ENCODE measurements around the gene IKZF1.
"Not testable (repeated sequence)": the region's sequence is repeated elsewhere in the genome, so short reads cannot be mapped to it uniquely, and the experiment has no call there.

The IKZF1 gene

DNA sequence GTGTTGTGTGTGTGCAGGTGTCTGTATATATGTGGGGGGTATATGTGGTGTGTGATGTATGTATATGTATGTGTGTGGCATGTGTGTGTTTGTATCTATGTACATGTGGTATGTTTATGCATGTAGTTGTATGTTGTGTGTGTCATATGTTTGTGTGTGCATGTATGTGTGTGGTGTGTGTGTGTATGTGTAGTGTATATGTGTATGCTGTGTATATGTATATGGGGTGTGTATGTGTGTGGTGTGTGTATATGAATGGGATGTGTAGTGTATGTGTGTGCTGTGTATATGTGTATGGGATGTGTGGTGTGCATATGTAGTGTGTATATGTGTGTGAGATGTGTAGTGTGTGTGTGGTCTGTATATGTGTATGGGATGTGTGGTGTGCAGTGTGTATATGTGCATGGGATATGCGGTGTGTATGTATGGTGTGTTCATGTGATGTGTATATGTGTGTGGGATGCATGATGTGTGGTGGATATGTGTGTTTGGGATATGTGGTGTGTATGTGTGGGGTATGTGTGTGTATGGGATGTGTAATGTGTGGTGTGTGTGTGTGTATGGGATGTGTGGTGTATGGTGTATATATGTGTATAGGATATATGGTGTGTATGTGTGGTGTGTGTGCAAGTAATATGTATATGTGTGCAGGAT, 30.0 kb downstream of the IKZF1 start:
- no peak for DNase-seq (ENCODE audit: low spot score)

GRCh38 chr7:50335230-50335794, 30.8 kb downstream of the IKZF1 start:
- DNase-seq (ENCODE audit: low spot score): no peak

- DNase-seq (ENCODE audit: low spot score): no peak
Observed at GRCh38 chr7:50335795-50336754, 31.6 kb downstream of the IKZF1 start.

DNA sequence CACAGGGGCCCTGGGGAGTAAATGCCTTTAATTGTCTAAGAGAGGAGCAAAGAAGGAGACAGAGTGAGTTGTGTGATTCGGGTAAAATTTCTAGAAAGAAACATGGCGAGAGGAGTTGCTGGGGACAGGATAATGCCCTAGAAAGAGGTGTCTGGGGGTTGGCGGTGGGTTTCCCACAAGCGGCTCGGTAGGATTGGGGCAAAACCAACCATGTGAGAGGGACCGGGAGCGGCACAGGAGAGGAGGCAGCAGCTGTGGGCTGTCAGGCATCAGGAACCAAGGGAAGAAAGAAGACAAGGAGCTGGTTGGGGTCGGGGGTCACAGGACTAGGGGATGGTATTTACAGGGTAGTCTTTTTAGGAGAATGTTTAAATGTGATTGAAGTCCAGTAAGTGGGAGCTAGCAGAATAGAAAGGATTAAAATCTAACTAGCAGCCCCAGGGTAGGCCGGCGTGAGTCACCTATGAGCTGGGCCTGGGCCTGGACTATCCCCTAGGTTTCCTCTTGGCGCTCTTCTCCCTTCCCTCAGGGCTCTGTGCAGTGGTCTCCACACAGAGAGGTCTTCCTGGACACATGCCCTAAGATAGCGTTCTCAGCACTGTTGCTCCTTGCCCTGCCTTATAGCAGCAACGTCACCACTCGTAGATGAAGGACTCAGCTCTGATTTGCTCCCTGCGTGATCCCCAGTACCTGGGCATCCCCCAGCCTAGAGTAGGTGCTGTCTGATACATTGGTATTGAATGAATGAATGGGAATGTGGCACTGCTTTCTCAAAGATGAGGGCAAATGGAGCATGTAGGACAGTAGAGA, 32.6 kb downstream of the IKZF1 start:
- no peak for DNase-seq (ENCODE audit: low spot score)

GRCh38 chr7:50339472-50339871, 35.0 kb downstream of the IKZF1 start:
- DNase-seq (ENCODE audit: low spot score): not testable (repeated sequence)

DNA sequence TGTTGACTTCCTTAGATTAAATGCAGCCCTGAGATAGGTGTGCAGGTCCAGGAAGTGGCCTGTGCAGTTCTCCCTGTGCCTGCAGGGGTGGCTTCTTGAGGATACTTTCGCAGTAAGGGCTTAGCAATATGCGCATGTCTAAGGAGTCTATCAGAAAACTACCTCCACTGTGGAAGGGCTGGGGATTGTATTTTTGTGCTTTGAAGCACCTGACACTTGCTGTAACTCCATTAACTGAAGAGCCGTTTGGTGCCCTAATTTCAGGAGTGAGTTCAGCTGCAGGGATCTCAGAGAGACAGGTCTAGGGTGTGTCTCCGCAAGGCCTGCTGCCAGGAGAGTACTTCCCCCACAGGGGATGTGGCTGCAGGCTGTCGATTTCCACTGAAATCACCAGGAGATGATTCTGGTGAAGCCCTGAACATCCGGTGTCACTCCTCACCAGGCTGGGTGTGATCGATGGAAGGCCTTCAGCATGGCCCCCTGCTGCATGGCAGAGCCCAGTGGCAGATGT, 35.5 kb downstream of the IKZF1 start:
- no peak for DNase-seq (ENCODE audit: low spot score)

GRCh38 chr7:50341724-50342123, 37.2 kb downstream of the IKZF1 start:
- no peak for DNase-seq (ENCODE audit: low spot score)

GRCh38 chr7:50342616-50343114, 38.1 kb downstream of the IKZF1 start:
- no peak for DNase-seq (ENCODE audit: low spot score)

DNA sequence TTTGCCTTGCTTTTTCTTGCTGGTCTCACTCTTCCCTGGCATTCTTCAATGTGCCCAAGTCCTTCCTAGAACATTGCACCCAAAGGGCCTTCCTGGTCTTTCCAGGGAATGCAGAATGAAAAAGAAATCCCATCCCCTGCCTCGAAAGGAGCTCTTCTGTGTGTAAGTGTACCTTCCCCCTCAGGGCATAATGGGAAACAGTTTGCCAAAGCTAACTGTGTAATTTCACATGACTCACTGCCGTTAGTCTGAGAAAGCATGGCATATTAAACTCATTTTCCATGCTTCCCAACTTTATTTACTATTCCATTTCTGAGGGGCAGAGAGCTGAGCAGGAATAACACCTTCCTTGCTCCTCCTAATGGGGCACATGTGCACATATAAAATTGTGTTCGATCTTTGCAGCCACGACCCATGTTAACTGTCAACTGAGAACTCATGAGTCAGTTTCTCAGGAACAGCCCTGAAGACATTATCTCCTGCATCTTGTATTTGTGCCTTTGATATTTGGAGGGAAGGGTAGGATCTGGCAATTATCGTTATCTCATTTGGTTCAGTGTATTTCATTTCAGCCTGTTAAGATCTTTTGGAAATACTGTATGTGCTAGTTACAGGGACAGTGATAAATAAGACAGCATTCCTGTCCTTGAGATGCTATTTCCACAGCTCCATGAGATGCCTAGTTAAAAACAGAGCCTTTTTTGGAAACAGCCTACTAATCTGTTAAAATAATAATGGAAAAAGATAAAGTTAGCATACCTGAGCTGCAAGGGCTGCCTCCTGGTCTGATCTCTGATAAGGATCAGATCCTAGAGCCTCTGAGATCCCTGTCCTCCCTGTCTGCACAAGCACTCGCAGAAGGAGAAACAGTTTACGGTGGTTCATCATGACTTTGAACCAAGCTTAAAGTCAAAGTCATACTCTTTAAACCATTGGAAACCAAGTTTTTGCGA, 42.3 kb downstream of the IKZF1 start:
- DNase-seq (ENCODE audit: low spot score): no peak

- no peak for DNase-seq (ENCODE audit: low spot score)
Observed at GRCh38 chr7:50347693-50348092, 43.2 kb downstream of the IKZF1 start.

DNA sequence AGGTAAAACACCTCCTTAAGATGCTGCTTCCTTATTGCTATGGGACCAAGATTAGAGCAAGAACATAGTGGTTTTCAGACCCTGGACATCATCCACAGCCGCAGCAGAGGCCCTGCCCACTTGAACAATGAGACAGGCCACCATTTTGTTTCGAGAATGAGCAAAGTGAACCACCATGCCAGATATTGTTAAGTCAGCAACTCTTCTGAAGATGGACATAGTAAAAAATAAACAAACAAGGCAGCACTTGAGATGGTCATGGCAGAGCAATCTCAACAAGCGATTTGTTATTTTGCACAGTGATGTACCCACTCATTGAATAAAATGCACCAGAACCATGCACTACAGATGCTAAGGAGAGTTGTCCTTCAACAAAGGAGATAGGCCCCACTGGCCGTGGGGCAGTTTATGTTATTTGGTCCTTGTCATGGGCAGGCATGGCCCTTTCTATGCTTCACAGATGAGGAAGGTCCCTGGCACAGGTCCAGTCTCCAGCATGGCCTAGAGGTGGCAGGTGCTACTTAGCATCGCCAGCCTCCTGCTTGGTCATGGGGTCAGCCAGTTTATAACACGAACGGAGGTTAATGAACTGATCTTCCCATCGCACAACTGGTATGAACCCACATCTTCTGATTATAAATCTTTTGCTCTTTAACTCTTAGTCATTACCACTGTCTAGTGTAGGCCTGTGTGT, 44.1 kb downstream of the IKZF1 start:
- DNase-seq (ENCODE audit: low spot score): no peak

- DNase-seq (ENCODE audit: low spot score): no peak
Observed at GRCh38 chr7:50349399-50349798, 44.9 kb downstream of the IKZF1 start.

- DNase-seq (ENCODE audit: low spot score): no peak
Observed at GRCh38 chr7:50349963-50350944, 45.7 kb downstream of the IKZF1 start.

DNA sequence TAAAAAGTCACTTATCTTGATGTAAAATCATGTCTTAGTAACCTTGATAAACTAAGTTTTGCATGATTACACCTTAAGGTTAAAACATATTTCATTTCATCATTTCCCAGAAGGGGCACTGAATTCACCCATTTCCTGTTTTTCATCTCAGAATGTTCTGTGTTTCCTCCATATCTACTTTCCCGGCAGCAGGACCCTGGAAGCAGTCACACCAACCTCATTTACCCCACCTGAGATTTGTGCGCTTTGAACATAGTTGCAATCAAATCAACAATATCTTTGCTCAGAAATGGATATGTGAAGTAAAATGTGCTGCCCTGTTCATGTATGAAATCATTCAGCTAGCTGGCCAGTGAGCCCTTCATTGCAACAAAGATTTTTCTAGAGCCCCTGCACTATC, 46.8 kb downstream of the IKZF1 start:
- DNase-seq (ENCODE audit: low spot score): no peak

DNA sequence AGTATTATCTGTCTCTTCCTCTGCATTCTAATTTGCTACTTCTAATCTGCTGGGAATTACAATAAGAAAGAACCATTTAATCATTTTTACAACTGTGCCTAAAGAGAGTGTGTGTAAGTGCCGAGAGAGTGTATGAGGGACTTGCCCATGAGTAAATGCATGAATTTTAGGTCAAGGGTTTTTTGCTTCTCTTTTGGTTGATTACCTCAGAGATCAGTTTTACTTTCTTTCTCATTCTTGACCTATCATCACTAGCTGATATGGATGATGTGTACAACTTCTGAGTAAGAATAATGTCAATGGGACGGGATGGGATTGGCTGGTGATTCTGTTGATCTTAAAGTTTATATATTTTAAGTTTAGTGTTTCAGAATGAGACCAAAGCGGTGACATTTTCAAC, 47.8 kb downstream of the IKZF1 start:
- no peak for DNase-seq (ENCODE audit: low spot score)

DNA sequence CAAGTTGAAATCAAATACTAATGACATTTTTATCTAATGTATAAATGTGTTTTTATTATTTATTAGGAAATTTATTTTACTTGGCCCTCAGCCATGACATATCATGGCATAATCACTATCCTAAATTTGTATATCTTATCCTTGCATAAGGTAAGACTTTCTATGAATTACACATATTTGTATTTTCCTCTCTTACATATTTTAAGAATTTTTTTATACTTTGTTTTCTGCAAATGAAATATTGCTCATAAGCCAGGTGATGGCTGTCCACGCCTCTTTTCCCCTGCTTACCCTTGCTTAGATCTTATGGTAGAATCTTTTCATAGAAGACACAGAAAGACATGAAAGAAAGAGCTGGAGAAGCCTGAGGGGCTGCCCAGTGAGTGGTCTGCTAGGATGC, 48.2 kb downstream of the IKZF1 start:
- no peak for DNase-seq (ENCODE audit: low spot score)

- no peak for DNase-seq (ENCODE audit: low spot score)
Observed at GRCh38 chr7:50353201-50353600, 48.7 kb downstream of the IKZF1 start.

DNA sequence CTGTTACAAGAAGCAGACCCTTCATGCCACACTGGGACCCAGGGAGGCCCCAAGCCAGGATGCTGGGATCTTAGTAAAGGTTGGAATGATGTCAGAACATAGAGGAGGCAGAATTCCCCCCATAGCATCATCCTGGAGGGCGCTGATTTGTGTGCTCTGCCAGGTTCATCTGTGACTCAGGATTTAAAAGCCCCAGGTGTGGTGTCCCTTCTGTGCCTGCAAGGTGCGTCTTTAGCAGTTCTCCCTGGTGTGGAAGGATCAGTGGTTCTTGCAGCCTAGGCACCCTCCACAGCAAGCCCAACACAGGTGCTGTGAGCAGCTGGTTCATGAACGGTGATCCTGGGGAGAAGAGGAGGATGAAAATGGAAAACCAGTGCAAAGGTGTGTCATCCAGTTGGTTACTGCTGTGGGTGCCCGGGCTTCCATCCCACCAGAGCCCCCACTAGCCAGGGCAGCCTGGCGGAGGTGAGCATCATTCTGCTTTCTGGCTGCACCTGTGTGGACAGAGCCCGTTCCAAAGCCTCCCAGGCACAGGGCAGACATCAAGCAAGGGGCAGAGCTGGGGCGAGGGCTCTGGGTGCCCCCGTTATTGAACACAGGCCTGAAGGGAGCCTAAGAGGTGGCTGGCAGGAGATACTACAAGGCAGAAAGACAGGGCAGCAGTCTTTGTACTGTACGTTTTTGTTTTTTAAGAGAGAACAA, 49.5 kb downstream of the IKZF1 start:
- no peak for DNase-seq (ENCODE audit: low spot score)

Data from hepatic stellate cell (primary cell).